Left lung (tissue), 10 donors: ENCODE measurements around the gene SH3RF1. TPM values are rescaled to one million over a fixed set of nuclear protein-coding genes. Genes with fewer than 3 reads are reported as not detected.

ENCODE experiments used
- ATAC-seq: fragments of 200-7000 bp; cut with Tn5 transposase; one replicate; pipeline ENCODE4 v1.9.1; 2020; ENCODE audit warnings: moderate library complexity
- DNase-seq, 4 donors: peaks; one replicate each; pipeline ENCODE4 v3.0.0-alpha.2; 2013 to 2020
- H3K27ac ChIP-seq, 2 donors: fragments of 200-600 bp; sonication (generic) in 1 of 2; one replicate each; pipeline versions ENCODE4 v1.5.0 to v1.8.0; 2020 to 2021
- H3K27me3 ChIP-seq, 2 donors: fragments of 200-600 bp; sonication (generic) in 1 of 2; one replicate each; pipeline versions ENCODE4 v1.5.0 to v1.8.0; 2020 to 2021
- H3K36me3 ChIP-seq, 2 donors: fragments of 200-600 bp; sonication (generic) in 1 of 2; one replicate each; pipeline versions ENCODE4 v1.5.0 to v1.8.0; 2020 to 2021
- H3K4me1 ChIP-seq, 2 donors: fragments of 200-600 bp; one replicate each; pipeline ENCODE4 v1.8.0; 2021
- H3K4me3 ChIP-seq, 2 donors: fragments of 200-600 bp; sonication (generic) in 1 of 2; one replicate each; pipeline versions ENCODE4 v1.5.0 to v1.8.0; 2020 to 2021; ENCODE audit warnings: mild to moderate bottlenecking in 1 of 2
- H3K9me3 ChIP-seq, 2 donors: fragments of 200-600 bp; sonication (generic) in 1 of 2; one replicate each; pipeline versions ENCODE4 v1.5.0 to v1.8.0; 2020 to 2021
- CTCF ChIP-seq, 2 donors: fragments of 200-600 bp; sonication (generic) in 1 of 2; IDR thresholded peaks; one replicate each; pipeline versions ENCODE4 v1.5.0 to v1.8.0; 2021; ENCODE audit warnings: antibody characterized with exemption in 2 of 2
- intact Hi-C, 2 donors: fragments of 100-400 bp; cut with DNase I; formaldehyde crosslinking; loops; one replicate each; pipeline versions ENCODE4 v1.11.2 to v1.14.2; 2022
- polyA plus RNA-seq, 6 donors: library from polyadenylated mRNA; unstranded; fragments of 120-200 nt; gene quantifications; one replicate each; pipeline ENCODE4 v1.2.1, GENCODE V29; 2013; ENCODE audit not compliant: insufficient read length in 6 of 6
- total RNA-seq, 2 donors: library from RNA; stranded (reverse); fragmentation: NEBNext Ultra II Directional; extraction: Animal tissue kit (Norgen Biotek cat#: 25700); gene quantifications; one replicate each; pipeline ENCODE4 v1.2.1, GENCODE V29; 2021
- donor health status: DM: no; HTN: yes; CAD: no.
- donor health status: DM: no; HTN: no; CAD: no.

The SH3RF1 gene
- total and polyA plus RNA-seq, 8 donors, result 18.9 to 39.4 (median 20.8) TPM

DNA sequence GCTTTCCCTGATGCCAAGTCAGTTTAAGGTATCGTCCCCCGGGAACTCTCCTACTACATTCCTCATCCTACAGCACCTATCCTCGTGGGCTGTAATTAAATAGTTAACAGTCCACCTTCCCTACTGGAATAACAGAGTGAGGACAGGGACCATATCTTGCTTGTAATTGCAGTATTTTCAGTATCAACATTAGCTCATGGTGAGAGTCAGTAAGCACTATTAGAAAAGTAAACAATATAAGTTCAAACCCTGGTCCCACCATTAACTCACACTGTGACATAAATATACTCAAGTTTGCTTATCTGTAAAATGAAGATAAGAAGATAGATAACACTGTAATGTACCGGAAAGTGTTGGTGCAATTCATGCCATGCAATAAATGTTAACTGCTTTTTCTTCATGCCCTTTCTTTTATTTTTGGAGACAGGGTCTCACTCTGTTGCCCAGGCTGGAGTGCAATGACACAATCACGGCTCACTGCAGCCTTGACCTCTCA is 61.3 kb downstream of the SH3RF1 start:
- no peak overlapping the region for H3K27ac ChIP-seq
- no peak for ATAC-seq
- no peaks in the 10 kb centered on the region for H3K27me3 ChIP-seq
- no peak for TF ChIP-seq CTCF (IDR thresholded peaks at IDR 0.05)
- H3K9me3 ChIP-seq, result peaks cover 0 to 6% of the 10 kb centered on the region in 2 donors
- H3K4me1 ChIP-seq, result peaks cover 0 to 13% of the 10 kb centered on the region in 2 donors
- intact Hi-C loops, result no loop called here
- no peaks in the 10 kb centered on the region for H3K36me3 ChIP-seq
- no peak overlapping the region for H3K4me3 ChIP-seq
- DNase-seq, result no peak

GRCh38 chr4:169208516-169208915 is 62.2 kb downstream of the SH3RF1 start:
- Histone ChIP-seq H3K9me3 (no peaks in the 10 kb centered on the region), H3K4me1 (peaks cover 0 to 13% of the 10 kb centered on the region in 2 donors), H3K4me3 (no peak overlapping the region), H3K36me3 (no peaks in the 10 kb centered on the region), H3K27ac (no peak overlapping the region), H3K27me3 (no peaks in the 10 kb centered on the region)
- ATAC-seq, result no peak
- intact Hi-C loops, result no loop called here
- no peak for DNase-seq
- TF ChIP-seq CTCF (IDR thresholded peaks at IDR 0.05), result no peak

DNA sequence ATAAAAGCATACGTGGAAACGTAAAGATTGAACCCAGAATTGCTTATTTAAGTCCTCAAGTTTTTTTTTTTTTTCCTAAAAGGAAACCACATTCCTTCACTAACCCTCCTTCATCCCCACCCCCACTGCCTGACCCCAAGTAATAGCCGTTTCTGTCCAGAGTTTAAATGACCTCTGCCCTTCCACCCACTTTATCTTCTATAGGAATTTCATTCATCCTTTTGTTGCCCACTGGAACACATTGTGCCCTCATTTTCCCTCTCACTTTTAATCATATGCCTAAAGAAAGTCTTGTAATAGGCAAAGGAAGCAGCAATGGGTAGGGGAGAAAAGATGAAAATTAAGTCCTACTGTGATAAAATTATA is 62.7 kb downstream of the SH3RF1 start:
- Histone ChIP-seq H3K36me3 (no peaks in the 10 kb centered on the region), H3K9me3 (no peaks in the 10 kb centered on the region), H3K27ac (no peak overlapping the region), H3K4me3 (no peak overlapping the region), H3K27me3 (no peaks in the 10 kb centered on the region), H3K4me1 (peaks cover 0 to 13% of the 10 kb centered on the region in 2 donors)
- DNase-seq, result no peak
- TF ChIP-seq CTCF (IDR thresholded peaks at IDR 0.05), result no peak
- intact Hi-C loops, result no loop called here
- ATAC-seq, result no peak

GRCh38 chr4:169207436-169208089 is 63.2 kb downstream of the SH3RF1 start:
- intact Hi-C loops, result no loop called here
- Histone ChIP-seq H3K4me3 (no peak overlapping the region), H3K36me3 (no peaks in the 10 kb centered on the region), H3K9me3 (no peaks in the 10 kb centered on the region), H3K27me3 (no peaks in the 10 kb centered on the region), H3K27ac (no peak overlapping the region), H3K4me1 (peaks cover 0 to 13% of the 10 kb centered on the region in 2 donors)
- DNase-seq, result no peak
- no peak for ATAC-seq
- TF ChIP-seq CTCF (IDR thresholded peaks at IDR 0.05), result no peak

GRCh38 chr4:169205744-169206080 is 65.0 kb downstream of the SH3RF1 start:
- no peak for TF ChIP-seq CTCF (IDR thresholded peaks at IDR 0.05)
- ATAC-seq (no peak), DNase-seq (no peak)
- Histone ChIP-seq H3K9me3 (no peaks in the 10 kb centered on the region), H3K27me3 (no peaks in the 10 kb centered on the region), H3K4me1 (peaks cover 13 to 22% of the 10 kb centered on the region in 2 donors), H3K36me3 (no peaks in the 10 kb centered on the region), H3K27ac (no peak overlapping the region), H3K4me3 (no peak overlapping the region)
- intact Hi-C loops, result no loop called here
